Heart left ventricle (tissue), 13 donors: ENCODE measurements around the gene CCN5.

Experiments
- CTCF ChIP-seq, 12 donors: fragments of 200-600 bp; sonication (generic) in 4 of 12; IDR thresholded peaks; one replicate each; pipeline versions ENCODE4 v1.5.0 to v1.8.0; 2018 to 2022; ENCODE audit warnings: antibody characterized with exemption in 12 of 12, mild to moderate bottlenecking in 5 of 12
- POLR2A ChIP-seq, 2 donors: fragments of 450-650 bp; IDR thresholded peaks; one replicate each; pipeline ENCODE4 v1.6.1; 2017; ENCODE audit warnings: antibody characterized with exemption in 2 of 2, mild to moderate bottlenecking in 2 of 2, moderate library complexity in 2 of 2
- donor health status: ischemic (EF 13 %, LVEDD 7.1; RV severe dilation, severe dysfunction).
- donor health status: DM: no; HTN: yes; CAD: no.
- donor health status: DM: no; HTN: no; CAD: no.
- donor health status: ischemic (EF 25% LVEDD 6.9; RV normal size, moderate dysfunction).
- donor health status: ischemic (EF 25% LVEDD 5.7; RV mildly dilated, moderate dysfunction).
- donor health status: ischemic (EF 35%, LVEDD 5.7; RV mildly dilated, moderate dysfunction).
- donor health status: nonischemic (EF 11% LVEDD 7.7; RV severe dilation, severe dysfunction).
- donor health status: DM: yes; HTN: yes; CAD: no.
- donor health status: PGD.
- donor health status: ischemic (EF 29% LVEDD 5.4; RV normal size, mild dysfunction).
- donor health status: nonischemic (EF 23%, LVEDD 6.1; RV moderate dilation, normal function).

- TF ChIP-seq CTCF (IDR thresholded peaks at IDR 0.05) (no peak), POLR2A (IDR thresholded peaks at IDR 0.05) (peak in 1 of 2 donors; percentile 18)
Measured at GRCh38 chr20:44692932-44693480, 22.2 kb upstream of the CCN5 start.
